Esophagus squamous epithelium (tissue), 4 donors: ENCODE results near the gene MN1.

Experiments used
- POLR2A ChIP-seq, 4 donors: fragments of 450-650 bp; IDR thresholded peaks; one replicate each; pipeline ENCODE4 v1.6.1; 2017; ENCODE audit warnings: antibody characterized with exemption in 4 of 4, mild to moderate bottlenecking in 4 of 4, moderate library complexity in 3 of 4
- TF ChIP-seq, protein P1 (sequence below), 6 experiments: fragments of 450-650 bp in 4 of 6; fragments of 200-600 bp in 2 of 6; sonication (generic) in 2 of 6; IDR thresholded peaks; one replicate each; pipeline ENCODE4 v1.5.1; 2016 to 2019; ENCODE audit warnings: antibody characterized with exemption in 6 of 6, mild to moderate bottlenecking in 4 of 6, moderate library complexity in 4 of 6

DNA sequence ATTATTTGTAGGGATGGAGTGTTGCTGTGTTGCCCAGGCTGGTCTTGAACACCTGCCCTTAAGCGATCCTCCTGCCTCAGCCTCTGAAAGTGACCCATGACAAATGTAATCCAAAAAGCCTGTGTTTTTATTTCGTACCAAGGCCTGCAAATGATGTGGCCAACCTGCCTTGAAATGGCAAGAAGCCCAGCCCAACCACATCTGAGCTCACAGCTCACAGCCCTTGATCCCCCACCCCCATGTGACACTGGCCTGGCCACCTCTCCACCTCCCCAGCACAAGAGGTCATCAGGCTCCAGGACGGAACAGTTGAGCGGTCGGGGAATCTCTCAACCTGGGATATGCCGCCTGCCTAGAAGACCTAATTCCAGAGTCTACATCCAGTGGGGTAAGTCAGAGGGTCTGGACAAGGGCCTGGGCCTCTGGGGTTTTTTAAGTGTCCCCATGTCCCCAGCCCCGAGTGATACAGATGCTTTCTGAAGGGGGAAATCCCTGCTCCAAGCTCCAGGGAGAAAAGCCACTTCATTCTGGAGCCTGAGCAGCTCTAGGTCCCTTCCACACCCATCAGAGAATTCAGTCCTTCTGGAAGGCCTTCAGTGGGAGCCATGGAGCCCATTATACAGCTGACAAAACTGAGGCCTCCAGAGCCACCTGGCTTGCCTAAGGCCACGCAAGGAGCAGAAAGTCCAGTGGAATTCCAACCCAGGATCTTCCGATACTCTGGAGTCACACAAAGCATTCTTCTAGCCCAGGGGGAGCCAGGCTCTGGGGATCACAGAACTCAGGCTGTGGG, 70.7 kb downstream of the MN1 start:
- TF ChIP-seq, protein P1, sequence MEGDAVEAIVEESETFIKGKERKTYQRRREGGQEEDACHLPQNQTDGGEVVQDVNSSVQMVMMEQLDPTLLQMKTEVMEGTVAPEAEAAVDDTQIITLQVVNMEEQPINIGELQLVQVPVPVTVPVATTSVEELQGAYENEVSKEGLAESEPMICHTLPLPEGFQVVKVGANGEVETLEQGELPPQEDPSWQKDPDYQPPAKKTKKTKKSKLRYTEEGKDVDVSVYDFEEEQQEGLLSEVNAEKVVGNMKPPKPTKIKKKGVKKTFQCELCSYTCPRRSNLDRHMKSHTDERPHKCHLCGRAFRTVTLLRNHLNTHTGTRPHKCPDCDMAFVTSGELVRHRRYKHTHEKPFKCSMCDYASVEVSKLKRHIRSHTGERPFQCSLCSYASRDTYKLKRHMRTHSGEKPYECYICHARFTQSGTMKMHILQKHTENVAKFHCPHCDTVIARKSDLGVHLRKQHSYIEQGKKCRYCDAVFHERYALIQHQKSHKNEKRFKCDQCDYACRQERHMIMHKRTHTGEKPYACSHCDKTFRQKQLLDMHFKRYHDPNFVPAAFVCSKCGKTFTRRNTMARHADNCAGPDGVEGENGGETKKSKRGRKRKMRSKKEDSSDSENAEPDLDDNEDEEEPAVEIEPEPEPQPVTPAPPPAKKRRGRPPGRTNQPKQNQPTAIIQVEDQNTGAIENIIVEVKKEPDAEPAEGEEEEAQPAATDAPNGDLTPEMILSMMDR (IDR thresholded peaks at IDR 0.05) = no peak
- TF ChIP-seq POLR2A (IDR thresholded peaks at IDR 0.05) = no peak
